GM23338 (cell line): Measurements from ENCODE around the gene CARD10. TPM values are rescaled to one million over a fixed set of nuclear protein-coding genes. Genes with fewer than 3 reads are reported as not detected.

ENCODE experiments used
- ATAC-seq: fragments of 200-7000 bp; cut with Tn5 transposase; 3 replicates; pipeline ENCODE4 v1.9.1; 2020
- DNase-seq: peaks from one replicate; pipeline ENCODE4 v3.0.0-alpha.2; 2015; ENCODE audit warnings: low spot score
- H2AFZ ChIP-seq: fragments of 200-600 bp; sonication (generic); 2 replicates; pipeline ENCODE4 v1.8.0; 2016; ENCODE audit warnings: antibody characterized with exemption, mild to moderate bottlenecking, moderate library complexity
- H3F3A ChIP-seq: fragments of 200-600 bp; sonication (generic); replicated peaks from 2 replicates; pipeline ENCODE4 v1.8.0; 2017; ENCODE audit warnings: antibody characterized with exemption, mixed run types, low read depth
- H3K27ac ChIP-seq: fragments of 200-600 bp; sonication (generic); 2 replicates; pipeline ENCODE4 v1.6.1; 2016; ENCODE audit warnings: low read depth
- H3K27me3 ChIP-seq: fragments of 200-600 bp; sonication (generic); 2 replicates; pipeline ENCODE4 v1.8.0; 2016; ENCODE audit warnings: mild to moderate bottlenecking, mixed run types, moderate library complexity; ENCODE audit not compliant: insufficient read depth
- H3K36me3 ChIP-seq: fragments of 200-600 bp; sonication (generic); 2 replicates; pipeline ENCODE4 v1.8.0; 2016; ENCODE audit warnings: mild to moderate bottlenecking; ENCODE audit not compliant: insufficient read depth
- H3K4me1 ChIP-seq: fragments of 200-600 bp; sonication (generic); 2 replicates; pipeline ENCODE4 v1.8.0; 2016; ENCODE audit warnings: mild to moderate bottlenecking, moderate library complexity; ENCODE audit not compliant: insufficient read depth
- H3K4me2 ChIP-seq: fragments of 200-600 bp; sonication (generic); 2 replicates; pipeline ENCODE4 v1.7.1; 2017; ENCODE audit warnings: mixed run types
- H3K4me3 ChIP-seq: fragments of 200-600 bp; sonication (generic); 2 replicates; pipeline ENCODE4 v1.6.1; 2016; ENCODE audit warnings: mixed run types
- H3K79me2 ChIP-seq: fragments of 200-600 bp; sonication (generic); replicated peaks from 2 replicates; pipeline ENCODE4 v1.8.0; 2017; ENCODE audit warnings: mild to moderate bottlenecking; ENCODE audit not compliant: insufficient read depth
- H3K9me2 ChIP-seq: fragments of 200-600 bp; sonication (generic); 2 replicates; pipeline ENCODE4 v1.8.0; 2017; ENCODE audit not compliant: insufficient read depth
- H4K20me1 ChIP-seq: fragments of 200-600 bp; sonication (generic); replicated peaks from 2 replicates; pipeline ENCODE4 v1.8.0; 2017; ENCODE audit warnings: mild to moderate bottlenecking; ENCODE audit not compliant: insufficient read depth
- H3K27ac Mint-ChIP-seq: 2 replicates; pipeline ENCODE4 v1.8.0; 2020; ENCODE audit warnings: inconsistent platforms, mild to moderate bottlenecking, moderate library complexity, mixed read lengths
- H3K27me3 Mint-ChIP-seq: 3 replicates; pipeline ENCODE4 v1.8.0; 2022; ENCODE audit warnings: low read depth, mild to moderate bottlenecking, moderate library complexity, mixed read lengths, inconsistent platforms; ENCODE audit not compliant: insufficient read depth, poor library complexity
- H3K36me3 Mint-ChIP-seq: 3 replicates; pipeline ENCODE4 v1.8.0; 2021; ENCODE audit warnings: low read depth, mild to moderate bottlenecking, inconsistent platforms, moderate library complexity, mixed read lengths
- H3K4me1 Mint-ChIP-seq: 3 replicates; pipeline ENCODE4 v1.8.0; 2020; ENCODE audit warnings: mild to moderate bottlenecking, inconsistent platforms, mixed read lengths
- H3K4me3 Mint-ChIP-seq: 3 replicates; pipeline ENCODE4 v1.8.0; 2021; ENCODE audit warnings: moderate library complexity, mild to moderate bottlenecking, inconsistent platforms, mixed read lengths
- H3K9me3 Mint-ChIP-seq: 3 replicates; pipeline ENCODE4 v1.8.0; 2020; ENCODE audit warnings: moderate library complexity, mild to moderate bottlenecking, inconsistent platforms, mixed read lengths
- ETS1 ChIP-seq: IDR thresholded peaks from 2 replicates; pipeline ENCODE4 v1.6.1; 2016; ENCODE audit warnings: antibody characterized with exemption
- EZH2 ChIP-seq: fragments of 200-600 bp; sonication (generic); IDR thresholded peaks from one replicate; pipeline ENCODE4 v1.8.0; 2017; ENCODE audit warnings: antibody characterized with exemption, mild to moderate bottlenecking, low read depth; ENCODE audit not compliant: unreplicated experiment
- JUNB ChIP-seq: IDR thresholded peaks from one replicate; pipeline ENCODE4 v1.6.1; 2016; ENCODE audit warnings: antibody characterized with exemption; ENCODE audit not compliant: unreplicated experiment
- POLR2AphosphoS5 ChIP-seq: IDR thresholded peaks from 2 replicates; pipeline ENCODE4 v1.6.1; 2016; ENCODE audit warnings: antibody characterized with exemption, low read depth
- ZNF114 ChIP-seq: fragments of 250-450 bp; sonication (Bioruptor Pico); IDR thresholded peaks from 2 replicates; pipeline ENCODE4 v1.5.0; 2020; ENCODE audit warnings: mild to moderate bottlenecking, moderate library complexity
- ZNF331 ChIP-seq: fragments of 250-450 bp; sonication (Bioruptor Pico); IDR thresholded peaks from 2 replicates; pipeline ENCODE4 v1.5.0; 2020; ENCODE audit warnings: low read depth, mild to moderate bottlenecking, moderate library complexity
- polyA plus RNA-seq: library from polyadenylated mRNA; unstranded; fragments of >200 nt; fragmentation: Nextera tagmentation; extraction: Ambion mirVana; gene quantifications from 2 replicates; pipeline ENCODE4 v1.2.1, GENCODE V29; 2016
- total RNA-seq: library from RNA; depleted of rRNA; stranded (reverse); fragments of >200 nt; shearing (Covaris generic); gene quantifications from 2 replicates; pipeline ENCODE4 v1.2.3, GENCODE V29; 2014
- TF ChIP-seq, protein P1 (sequence below): fragments of 250-450 bp; sonication (Bioruptor Pico); IDR thresholded peaks from 2 replicates; pipeline ENCODE4 v1.5.0; 2020; ENCODE audit warnings: mild to moderate bottlenecking, moderate library complexity
- TF ChIP-seq, protein P2 (sequence below): IDR thresholded peaks from one replicate; pipeline ENCODE4 v1.6.1; 2018; ENCODE audit warnings: antibody characterized with exemption; ENCODE audit not compliant: unreplicated experiment

CARD10 gene
- total and polyA plus RNA-seq, 2 experiments from 2014 or later = 5.4 to 17.2 TPM

- TF ChIP-seq, protein P1, sequence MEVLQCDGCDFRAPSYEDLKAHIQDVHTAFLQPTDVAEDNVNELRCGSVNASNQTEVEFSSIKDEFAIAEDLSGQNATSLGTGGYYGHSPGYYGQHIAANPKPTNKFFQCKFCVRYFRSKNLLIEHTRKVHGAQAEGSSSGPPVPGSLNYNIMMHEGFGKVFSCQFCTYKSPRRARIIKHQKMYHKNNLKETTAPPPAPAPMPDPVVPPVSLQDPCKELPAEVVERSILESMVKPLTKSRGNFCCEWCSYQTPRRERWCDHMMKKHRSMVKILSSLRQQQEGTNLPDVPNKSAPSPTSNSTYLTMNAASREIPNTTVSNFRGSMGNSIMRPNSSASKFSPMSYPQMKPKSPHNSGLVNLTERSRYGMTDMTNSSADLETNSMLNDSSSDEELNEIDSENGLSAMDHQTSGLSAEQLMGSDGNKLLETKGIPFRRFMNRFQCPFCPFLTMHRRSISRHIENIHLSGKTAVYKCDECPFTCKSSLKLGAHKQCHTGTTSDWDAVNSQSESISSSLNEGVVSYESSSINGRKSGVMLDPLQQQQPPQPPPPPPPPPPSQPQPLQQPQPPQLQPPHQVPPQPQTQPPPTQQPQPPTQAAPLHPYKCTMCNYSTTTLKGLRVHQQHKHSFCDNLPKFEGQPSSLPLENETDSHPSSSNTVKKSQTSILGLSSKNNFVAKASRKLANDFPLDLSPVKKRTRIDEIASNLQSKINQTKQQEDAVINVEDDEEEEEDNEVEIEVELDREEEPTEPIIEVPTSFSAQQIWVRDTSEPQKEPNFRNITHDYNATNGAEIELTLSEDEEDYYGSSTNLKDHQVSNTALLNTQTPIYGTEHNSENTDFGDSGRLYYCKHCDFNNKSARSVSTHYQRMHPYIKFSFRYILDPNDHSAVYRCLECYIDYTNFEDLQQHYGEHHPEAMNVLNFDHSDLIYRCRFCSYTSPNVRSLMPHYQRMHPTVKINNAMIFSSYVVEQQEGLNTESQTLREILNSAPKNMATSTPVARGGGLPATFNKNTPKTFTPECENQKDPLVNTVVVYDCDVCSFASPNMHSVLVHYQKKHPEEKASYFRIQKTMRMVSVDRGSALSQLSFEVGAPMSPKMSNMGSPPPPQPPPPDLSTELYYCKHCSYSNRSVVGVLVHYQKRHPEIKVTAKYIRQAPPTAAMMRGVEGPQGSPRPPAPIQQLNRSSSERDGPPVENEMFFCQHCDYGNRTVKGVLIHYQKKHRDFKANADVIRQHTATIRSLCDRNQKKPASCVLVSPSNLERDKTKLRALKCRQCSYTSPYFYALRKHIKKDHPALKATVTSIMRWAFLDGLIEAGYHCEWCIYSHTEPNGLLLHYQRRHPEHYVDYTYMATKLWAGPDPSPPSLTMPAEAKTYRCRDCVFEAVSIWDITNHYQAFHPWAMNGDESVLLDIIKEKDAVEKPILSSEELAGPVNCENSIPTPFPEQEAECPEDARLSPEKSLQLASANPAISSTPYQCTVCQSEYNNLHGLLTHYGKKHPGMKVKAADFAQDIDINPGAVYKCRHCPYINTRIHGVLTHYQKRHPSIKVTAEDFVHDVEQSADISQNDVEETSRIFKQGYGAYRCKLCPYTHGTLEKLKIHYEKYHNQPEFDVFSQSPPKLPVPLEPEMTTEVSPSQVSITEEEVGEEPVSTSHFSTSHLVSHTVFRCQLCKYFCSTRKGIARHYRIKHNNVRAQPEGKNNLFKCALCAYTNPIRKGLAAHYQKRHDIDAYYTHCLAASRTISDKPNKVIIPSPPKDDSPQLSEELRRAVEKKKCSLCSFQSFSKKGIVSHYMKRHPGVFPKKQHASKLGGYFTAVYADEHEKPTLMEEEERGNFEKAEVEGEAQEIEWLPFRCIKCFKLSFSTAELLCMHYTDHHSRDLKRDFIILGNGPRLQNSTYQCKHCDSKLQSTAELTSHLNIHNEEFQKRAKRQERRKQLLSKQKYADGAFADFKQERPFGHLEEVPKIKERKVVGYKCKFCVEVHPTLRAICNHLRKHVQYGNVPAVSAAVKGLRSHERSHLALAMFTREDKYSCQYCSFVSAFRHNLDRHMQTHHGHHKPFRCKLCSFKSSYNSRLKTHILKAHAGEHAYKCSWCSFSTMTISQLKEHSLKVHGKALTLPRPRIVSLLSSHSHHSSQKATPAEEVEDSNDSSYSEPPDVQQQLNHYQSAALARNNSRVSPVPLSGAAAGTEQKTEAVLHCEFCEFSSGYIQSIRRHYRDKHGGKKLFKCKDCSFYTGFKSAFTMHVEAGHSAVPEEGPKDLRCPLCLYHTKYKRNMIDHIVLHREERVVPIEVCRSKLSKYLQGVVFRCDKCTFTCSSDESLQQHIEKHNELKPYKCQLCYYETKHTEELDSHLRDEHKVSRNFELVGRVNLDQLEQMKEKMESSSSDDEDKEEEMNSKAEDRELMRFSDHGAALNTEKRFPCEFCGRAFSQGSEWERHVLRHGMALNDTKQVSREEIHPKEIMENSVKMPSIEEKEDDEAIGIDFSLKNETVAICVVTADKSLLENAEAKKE (CRISPR knock-in tag) = no peak
These were observed 75.2 kb downstream of the CARD10 start (continued) for GRCh38 chr22:37443977-37444376.

DNA sequence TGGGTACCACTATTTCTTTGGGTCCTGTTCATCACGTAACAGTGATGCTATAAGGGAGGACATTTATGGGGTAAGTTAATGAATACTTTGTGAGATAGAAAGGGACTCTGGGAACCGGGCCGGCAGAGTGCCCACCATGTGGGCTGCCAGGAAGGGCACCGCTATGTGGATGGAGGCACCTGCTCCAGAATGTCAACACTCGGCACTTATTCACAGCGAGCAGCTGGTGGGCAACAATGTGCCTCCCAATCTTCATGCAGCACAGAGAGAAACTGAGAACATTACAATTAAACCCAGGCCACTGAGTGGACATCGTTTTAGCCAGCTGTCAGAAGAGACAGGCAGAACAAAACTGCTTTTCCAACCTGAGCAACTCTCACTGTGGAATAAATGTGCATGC, 76.1 kb downstream of the CARD10 start:
- Mint-ChIP-seq H3K27ac (no peak overlapping the region), H3K4me3 (no peak overlapping the region), H3K27me3 (peaks cover 3% of the 10 kb centered on the region), H3K4me1 (no peaks in the 10 kb centered on the region), H3K9me3 (peaks cover 9% of the 10 kb centered on the region), H3K36me3 (no peaks in the 10 kb centered on the region)
- Histone ChIP-seq H3K4me1 (no peaks in the 10 kb centered on the region), H3K4me3 (no peak overlapping the region), H3K36me3 (no peaks in the 10 kb centered on the region), H3K79me2 (no peaks in the 10 kb centered on the region), H3K27me3 (no peaks in the 10 kb centered on the region), H4K20me1 (no peaks in the 10 kb centered on the region), H3K4me2 (no peak overlapping the region), H3F3A (no peaks in the 10 kb centered on the region), H2AFZ (peak overlapping the region; percentile 7; the same call in 1 of the 2 replicates), H3K27ac (no peak overlapping the region), H3K9me2 (no peaks in the 10 kb centered on the region)
- no peak for DNase-seq
- no peak for ATAC-seq
- TF ChIP-seq ETS1 = no peak
- no peak for TF ChIP-seq JUNB

- no peak overlapping the region for H3K4me3 ChIP-seq
- Mint-ChIP-seq H3K27ac (no peak overlapping the region), H3K27me3 (peaks cover 3% of the 10 kb centered on the region), H3K9me3 (peaks cover 9% of the 10 kb centered on the region), H3K4me1 (no peaks in the 10 kb centered on the region), H3K4me3 (no peak overlapping the region), H3K36me3 (no peaks in the 10 kb centered on the region)
- peak overlapping the region; percentile 7; the same call in 1 of the 2 replicates for H2AFZ ChIP-seq
- no peaks in the 10 kb centered on the region for H3K4me1 ChIP-seq
- DNase-seq (no peak), ATAC-seq (no peak; the same call in 2 of the 3 replicates)
- H4K20me1 ChIP-seq = no peaks in the 10 kb centered on the region
- no peaks in the 10 kb centered on the region for H3K79me2 ChIP-seq
- no peaks in the 10 kb centered on the region for H3K9me2 ChIP-seq
- no peak overlapping the region for H3K4me2 ChIP-seq
- no peaks in the 10 kb centered on the region for H3K36me3 ChIP-seq
- no peaks in the 10 kb centered on the region for H3K27me3 ChIP-seq
- no peak overlapping the region for H3K27ac ChIP-seq
- H3F3A ChIP-seq = no peaks in the 10 kb centered on the region
- TF ChIP-seq POLR2AphosphoS5 (no peak), EZH2 (no peak), ZNF114 (CRISPR knock-in tag) (no peak), ZNF331 (CRISPR knock-in tag) (no peak), ETS1 (peak; percentile 58; the same call in 1 of the 2 replicates)
- TF ChIP-seq, protein P2, sequence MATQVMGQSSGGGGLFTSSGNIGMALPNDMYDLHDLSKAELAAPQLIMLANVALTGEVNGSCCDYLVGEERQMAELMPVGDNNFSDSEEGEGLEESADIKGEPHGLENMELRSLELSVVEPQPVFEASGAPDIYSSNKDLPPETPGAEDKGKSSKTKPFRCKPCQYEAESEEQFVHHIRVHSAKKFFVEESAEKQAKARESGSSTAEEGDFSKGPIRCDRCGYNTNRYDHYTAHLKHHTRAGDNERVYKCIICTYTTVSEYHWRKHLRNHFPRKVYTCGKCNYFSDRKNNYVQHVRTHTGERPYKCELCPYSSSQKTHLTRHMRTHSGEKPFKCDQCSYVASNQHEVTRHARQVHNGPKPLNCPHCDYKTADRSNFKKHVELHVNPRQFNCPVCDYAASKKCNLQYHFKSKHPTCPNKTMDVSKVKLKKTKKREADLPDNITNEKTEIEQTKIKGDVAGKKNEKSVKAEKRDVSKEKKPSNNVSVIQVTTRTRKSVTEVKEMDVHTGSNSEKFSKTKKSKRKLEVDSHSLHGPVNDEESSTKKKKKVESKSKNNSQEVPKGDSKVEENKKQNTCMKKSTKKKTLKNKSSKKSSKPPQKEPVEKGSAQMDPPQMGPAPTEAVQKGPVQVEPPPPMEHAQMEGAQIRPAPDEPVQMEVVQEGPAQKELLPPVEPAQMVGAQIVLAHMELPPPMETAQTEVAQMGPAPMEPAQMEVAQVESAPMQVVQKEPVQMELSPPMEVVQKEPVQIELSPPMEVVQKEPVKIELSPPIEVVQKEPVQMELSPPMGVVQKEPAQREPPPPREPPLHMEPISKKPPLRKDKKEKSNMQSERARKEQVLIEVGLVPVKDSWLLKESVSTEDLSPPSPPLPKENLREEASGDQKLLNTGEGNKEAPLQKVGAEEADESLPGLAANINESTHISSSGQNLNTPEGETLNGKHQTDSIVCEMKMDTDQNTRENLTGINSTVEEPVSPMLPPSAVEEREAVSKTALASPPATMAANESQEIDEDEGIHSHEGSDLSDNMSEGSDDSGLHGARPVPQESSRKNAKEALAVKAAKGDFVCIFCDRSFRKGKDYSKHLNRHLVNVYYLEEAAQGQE = no peak
These were observed 76.7 kb downstream of the CARD10 start for GRCh38 chr22:37442537-37442936.
